Measurements from ENCODE around the gene TUBAL3. TPM values are rescaled to one million over a fixed set of nuclear protein-coding genes. Genes with fewer than 3 reads are reported as not detected.

TUBAL3 gene
- total and polyA plus RNA-seq, 10 donors, result not detected

GRCh38 chr10:5416981-5417380 is 12.4 kb upstream of the TUBAL3 start:
- no peaks in the 10 kb centered on the region for H3K36me3 ChIP-seq
- intact Hi-C loops (cut with DNase I; ENCODE audit: low total_unique reads), result no loop called here
- H3K4me1 ChIP-seq, result peaks cover 0 to 18% (median 10%) of the 10 kb centered on the region in 6 donors
- H3K4me3 ChIP-seq, result no peak overlapping the region
- H3K9me3 ChIP-seq, result peaks cover 0 to 28% (median 18%) of the 10 kb centered on the region in 8 donors
- no peak overlapping the region for H3K27ac ChIP-seq
- 85 to 93% (median 91%) methylated on average over 10 to 11 of the region's 11 CpGs for WGBS, 5 donors
- no peak for DNase-seq
- peaks cover 0 to 6% (median 0%) of the 10 kb centered on the region in 7 donors for H3K27me3 ChIP-seq (replicated peaks in 1 of 7)
- TF ChIP-seq CTCF (IDR thresholded peaks at IDR 0.05 in 8 of 11, conservative IDR thresholded peaks at IDR 0.05 in 3 of 11) (no peak), POLR2AphosphoS5 (IDR thresholded peaks at IDR 0.05) (no peak)

DNA sequence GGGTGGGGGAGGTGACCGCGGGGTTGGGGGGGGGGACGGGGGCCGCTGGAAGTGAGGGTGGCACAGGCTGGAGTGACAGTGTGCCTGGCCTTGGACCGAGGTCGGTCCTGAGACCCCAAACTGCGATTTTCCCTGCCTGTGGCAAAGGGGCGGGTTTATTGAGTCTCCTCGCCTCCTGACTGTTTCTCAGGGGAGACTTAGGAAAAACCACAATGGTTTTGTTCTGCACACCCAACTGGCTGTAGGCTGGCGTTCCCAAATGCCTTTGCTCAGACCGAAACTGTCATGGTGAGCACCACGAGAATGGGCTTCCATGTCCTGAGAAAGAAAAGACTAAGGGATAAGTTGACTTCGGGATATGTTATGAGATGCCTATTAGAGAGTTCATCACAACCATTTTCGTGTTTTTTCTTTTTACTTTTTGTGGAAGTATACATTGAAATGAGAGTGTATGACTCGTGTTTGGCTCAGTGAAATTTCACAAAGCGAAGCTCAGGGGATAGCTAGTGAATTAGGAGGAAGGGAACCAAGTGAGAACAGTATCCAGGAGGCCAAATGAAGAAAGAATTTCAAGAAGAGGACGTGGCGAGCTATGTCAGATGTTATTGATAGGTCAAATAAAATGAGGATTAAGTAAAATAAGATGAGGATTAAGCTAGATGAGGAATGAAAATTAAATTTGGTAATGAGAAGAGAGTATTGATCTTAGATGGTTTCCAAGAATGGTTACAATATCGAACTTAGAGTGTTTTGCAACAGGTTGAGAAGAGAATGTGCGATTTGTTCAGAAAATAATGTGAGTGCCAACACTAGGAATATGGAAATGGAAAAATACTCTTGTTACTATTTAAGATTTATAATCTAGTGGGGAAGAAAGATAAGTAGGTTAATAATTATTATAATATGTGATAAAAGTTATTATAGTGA is 8.6 kb upstream of the TUBAL3 start:
- Histone ChIP-seq H3K4me1 (peaks cover 0 to 21% (median 12%) of the 10 kb centered on the region in 6 donors), H3K4me3 (peak overlapping the region; percentile 16 to 96 (median 74)), H3K9me3 (peaks cover 0 to 15% (median 4%) of the 10 kb centered on the region in 8 donors), H3K27ac (peak overlapping the region in 1 of 8 donors; percentile 67), H3K36me3 (no peaks in the 10 kb centered on the region), H3K27me3 (replicated peaks in 1 of 7) (peaks cover 0 to 16% (median 0%) of the 10 kb centered on the region in 7 donors)
- 20 to 27% (median 24%) methylated on average over 16 to 20 of the region's 20 CpGs for WGBS, 5 donors
- intact Hi-C loops (cut with DNase I; ENCODE audit: low total_unique reads), result no loop called here
- TF ChIP-seq CTCF (IDR thresholded peaks at IDR 0.05 in 8 of 11, conservative IDR thresholded peaks at IDR 0.05 in 3 of 11) (no peak), POLR2A (IDR thresholded peaks at IDR 0.05) (no peak), POLR2AphosphoS5 (IDR thresholded peaks at IDR 0.05) (no peak)
- no peak for DNase-seq

DNA sequence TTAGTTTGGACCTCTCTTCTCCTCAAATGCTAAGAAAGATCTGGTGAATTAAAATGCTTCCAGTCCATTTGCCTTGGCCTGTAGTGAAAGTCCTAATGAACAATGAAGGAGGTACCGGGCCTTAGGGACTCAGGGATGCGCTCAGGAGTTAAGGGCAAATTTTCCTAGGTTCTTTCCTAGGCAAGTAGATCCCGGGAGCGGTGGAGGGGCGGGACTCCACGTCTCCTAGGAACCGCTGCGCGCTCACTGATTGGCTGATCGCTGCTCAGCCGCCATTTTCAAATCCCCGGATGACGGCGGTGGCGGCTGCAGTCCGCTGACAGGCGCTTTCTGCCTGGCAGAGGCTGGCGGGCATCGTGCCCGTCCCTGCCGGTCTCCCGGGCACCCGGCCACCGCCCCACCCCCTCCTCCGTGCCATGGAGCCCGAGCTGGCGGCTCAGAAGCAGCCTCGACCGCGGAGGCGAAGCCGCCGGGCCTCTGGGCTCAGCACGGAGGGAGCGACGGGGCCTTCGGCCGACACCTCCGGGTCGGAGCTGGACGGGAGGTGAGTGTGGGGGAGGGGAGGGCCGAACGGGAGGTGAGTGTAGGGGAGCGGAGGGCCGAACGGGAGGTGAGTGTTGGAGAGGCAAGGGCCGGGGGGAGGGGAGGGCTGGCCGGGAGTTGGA is 7.8 kb upstream of the TUBAL3 start, which contains the start of gene NET1:
NET1 (plus strand) TSS at position 281 of the 665 bp plus-strand sequence; CDS start at position 417, 136 bp downstream.
- TF ChIP-seq POLR2A (IDR thresholded peaks at IDR 0.05) (no peak), CTCF (IDR thresholded peaks at IDR 0.05 in 8 of 11, conservative IDR thresholded peaks at IDR 0.05 in 3 of 11) (no peak), POLR2AphosphoS5 (IDR thresholded peaks at IDR 0.05) (peak in 2 of 3 donors; percentile 56 to 74)
- Histone ChIP-seq H3K4me1 (peaks cover 0 to 21% (median 12%) of the 10 kb centered on the region in 6 donors), H3K4me3 (peak within 1 kb of the TSS; percentile 71 to 96 (median 76)), H3K27me3 (replicated peaks in 1 of 7) (peaks cover 0 to 16% (median 0%) of the 10 kb centered on the region in 7 donors), H3K9me3 (peaks cover 0 to 7% (median 0%) of the 10 kb centered on the region in 8 donors), H3K27ac (peak within 1 kb of the TSS in 2 of 8 donors; percentile 38 to 67), H3K36me3 (no peaks in the 10 kb centered on the region)
- 1% methylated on average over 24 to 48 of the region's 48 CpGs for WGBS, 5 donors
- intact Hi-C loops (cut with DNase I; ENCODE audit: low total_unique reads), result no loop called here
- DNase-seq, result peak; percentile 90

Data from spleen (tissue), 11 donors.